HepG2 (cell line): ENCODE measurements around the gene RARS1. TPM values are rescaled to one million over a fixed set of nuclear protein-coding genes. Genes with fewer than 3 reads are reported as not detected.

Source experiments
- ATAC-seq: fragments of 200-7000 bp; cut with Tn5 transposase; 3 replicates; pipeline ENCODE4 v1.9.1; 2020; ENCODE audit warnings: mild to moderate bottlenecking, moderate library complexity
- BruUV-seq: library from RNA; stranded (reverse); fragments of 400-500 nt; replicated peaks from 2 replicates; lab custom pipeline; 2021; lab: Mats Ljungman, UMichigan
- CTCF ChIA-PET: fragments of 300-600 bp; formaldehyde crosslinking; extraction: SDS; loops from one replicate; lab custom pipeline; 2021; ENCODE audit warnings: low total read pairs, inconsistent platforms, low intra/inter-chr PET ratio; lab: Yijun Ruan, JAX
- POLR2A ChIA-PET: fragments of 350-600 bp; sonication (Branson Sonifier 250); formaldehyde crosslinking; loops from one replicate; lab custom pipeline; 2020; ENCODE audit warnings: antibody characterized with exemption, inconsistent platforms; lab: Yijun Ruan, JAX
- DNase-seq: peaks from one replicate; pipeline ENCODE4 v3.0.0-alpha.2; 2015; ENCODE audit warnings: low spot score
- FAIRE-seq: peaks from 3 replicates; lab custom pipeline; 2011; peaks lifted over from hg19 to GRCh38; lab: Jason Lieb, UNC
- H2AFZ ChIP-seq: one replicate; pipeline ENCODE4 v1.6.1; 2011; ENCODE audit warnings: low read length, inconsistent platforms
- H3K27ac ChIP-seq: fragments of 300-600 bp; 3 replicates; pipeline ENCODE4 v1.8.0; 2011; ENCODE audit warnings: mixed run types, mild to moderate bottlenecking, mixed read lengths, low read length, inconsistent platforms; ENCODE audit not compliant: insufficient read depth; ENCODE audit errors: extremely low read length
- H3K27me3 ChIP-seq, 2 experiments: fragments of 200-600 bp in 1 of 2; 2 replicates in 1 of 2; 3 replicates in 1 of 2; pipeline versions ENCODE4 v1.6.0 to v1.8.0; 2011; ENCODE audit warnings: low read length in 2 of 2, mild to moderate bottlenecking in 2 of 2, moderate library complexity in 2 of 2, inconsistent platforms in 1 of 2; ENCODE audit not compliant: insufficient read depth in 2 of 2, control insufficient read depth in 1 of 2
- H3K36me3 ChIP-seq, 2 experiments: fragments of 200-600 bp in 1 of 2; replicated peaks in 1 of 2; 2 replicates in 1 of 2; 3 replicates in 1 of 2; pipeline versions ENCODE4 v1.5.1 to v1.8.0; 2011; ENCODE audit warnings: low read length in 2 of 2, inconsistent platforms in 1 of 2; ENCODE audit not compliant: insufficient read depth in 2 of 2, control insufficient read depth in 1 of 2
- H3K4me1 ChIP-seq: 2 replicates; pipeline ENCODE4 v1.5.1; 2012; ENCODE audit warnings: low read length, inconsistent platforms; ENCODE audit not compliant: insufficient read depth
- H3K4me2 ChIP-seq: 2 replicates; pipeline ENCODE4 v1.6.0; 2011; ENCODE audit warnings: low read depth, low read length, inconsistent platforms
- H3K4me3 ChIP-seq, 3 experiments: fragments of 200-600 bp in 1 of 3; sonication (generic), shearing (Covaris generic) in 1 of 3; replicated peaks in 1 of 3; 2 replicates each; pipeline ENCODE4 v1.5.1; 2011 to 2016; ENCODE audit warnings: low read length in 3 of 3, inconsistent platforms in 2 of 3, low read depth in 2 of 3, mild to moderate bottlenecking in 2 of 3, control low read depth in 1 of 3, mixed read lengths in 1 of 3; ENCODE audit not compliant: insufficient read depth in 1 of 3
- H3K79me2 ChIP-seq: one replicate; pipeline ENCODE4 v1.6.1; 2011; ENCODE audit warnings: low read length, inconsistent platforms; ENCODE audit not compliant: insufficient read depth
- H3K9ac ChIP-seq: 2 replicates; pipeline ENCODE4 v1.6.0; 2011; ENCODE audit warnings: mild to moderate bottlenecking, low read depth, low read length, inconsistent platforms; ENCODE audit not compliant: insufficient read depth
- H3K9me3 ChIP-seq: 2 replicates; pipeline ENCODE4 v1.5.1; 2012; ENCODE audit warnings: mild to moderate bottlenecking, low read length
- H4K20me1 ChIP-seq: 2 replicates; pipeline ENCODE4 v1.6.0; 2011; ENCODE audit warnings: inconsistent platforms, mild to moderate bottlenecking, low read length, moderate library complexity; ENCODE audit not compliant: insufficient read depth
- ARHGAP35 ChIP-seq: sonication (generic); formaldehyde crosslinking; IDR thresholded peaks from 2 replicates; pipeline ENCODE4 v1.9.0; 2022; ENCODE audit warnings: mild to moderate bottlenecking, inconsistent platforms, moderate library complexity, missing genetic modification reagents, borderline replicate concordance
- CC2D1A ChIP-seq: sonication (generic); formaldehyde crosslinking; IDR thresholded peaks from 2 replicates; pipeline ENCODE4 v1.8.1; 2023; ENCODE audit warnings: mild to moderate bottlenecking, missing genetic modification reagents
- CREM ChIP-seq, 2 experiments: sonication (generic) in 1 of 2; formaldehyde crosslinking in 1 of 2; IDR thresholded peaks; 2 replicates each; pipeline versions ENCODE4 v1.4.0 to v1.6.1; 2016 to 2020; ENCODE audit warnings: antibody characterized with exemption in 1 of 2, mild to moderate bottlenecking in 1 of 2, missing genetic modification reagents in 1 of 2
- EEA1 ChIP-seq: sonication (generic); formaldehyde crosslinking; IDR thresholded peaks from 2 replicates; pipeline ENCODE4 v1.5.1; 2020; ENCODE audit warnings: mild to moderate bottlenecking, missing genetic modification reagents, borderline replicate concordance
- GTF3A ChIP-seq: sonication (generic); formaldehyde crosslinking; conservative IDR thresholded peaks from 2 replicates; pipeline ENCODE4 v1.4.0; 2020; ENCODE audit warnings: mild to moderate bottlenecking, missing genetic modification reagents
- LBX2 ChIP-seq: sonication (generic); formaldehyde crosslinking; IDR thresholded peaks from 2 replicates; pipeline ENCODE4 v1.5.0; 2020; ENCODE audit warnings: missing genetic modification reagents, mild to moderate bottlenecking, borderline replicate concordance
- SMARCE1 ChIP-seq: fragments of 450-650 bp; IDR thresholded peaks from 2 replicates; pipeline ENCODE4 v1.6.1; 2017; ENCODE audit warnings: borderline replicate concordance
- SP2 ChIP-seq: sonication (generic); formaldehyde crosslinking; IDR thresholded peaks from 2 replicates; pipeline ENCODE4 v1.5.1; 2020; ENCODE audit warnings: mild to moderate bottlenecking, missing genetic modification reagents
- SRSF1 ChIP-seq: fragments of 200-400 bp; formaldehyde crosslinking; optimal IDR thresholded peaks from 2 replicates; pipeline ENCODE3; 2017; ENCODE audit warnings: mild to moderate bottlenecking, low read depth, low read length, moderate library complexity
- SRY ChIP-seq: sonication (generic); formaldehyde crosslinking; IDR thresholded peaks from 2 replicates; pipeline ENCODE4 v1.8.0; 2022; ENCODE audit warnings: mild to moderate bottlenecking, missing genetic modification reagents
- ZBTB8A ChIP-seq: sonication (generic); formaldehyde crosslinking; IDR thresholded peaks from 2 replicates; pipeline ENCODE4 v1.4.0; 2020; ENCODE audit warnings: mild to moderate bottlenecking, low read depth, missing genetic modification reagents, borderline replicate concordance
- ZNF225 ChIP-seq: sonication (generic); formaldehyde crosslinking; IDR thresholded peaks from 2 replicates; pipeline ENCODE4 v1.4.0; 2020; ENCODE audit warnings: mild to moderate bottlenecking, missing genetic modification reagents
- ZNF251 ChIP-seq: sonication (generic); formaldehyde crosslinking; IDR thresholded peaks from 2 replicates; pipeline ENCODE4 v1.9.0; 2021; ENCODE audit warnings: mild to moderate bottlenecking, missing genetic modification reagents
- ZNF577 ChIP-seq: sonication (generic); formaldehyde crosslinking; IDR thresholded peaks from 2 replicates; pipeline ENCODE4 v1.4.0; 2020; ENCODE audit warnings: mild to moderate bottlenecking, low read depth, missing genetic modification reagents, borderline replicate concordance
- WGBS: methylation state at CpG from one replicate; pipeline ENCODE4 v1.1.6; 2017; ENCODE audit warnings: low lambda C conversion rate; 5-methylcytosine and 5-hydroxymethylcytosine counted together
- in situ Hi-C: cut with HindIII; loops from 2 replicates; pipeline ENCODE4 v1.10.0; 2017; ENCODE audit warnings: low pct_unique_long_range_greater_than_20kb; ENCODE audit not compliant: extremely low pct_ligation_motif_present
- intact Hi-C: fragments of 100-400 bp; cut with micrococcal nuclease; formaldehyde crosslinking; loops from one replicate; pipeline ENCODE4 v1.10.0; 2022; ENCODE audit not compliant: unreplicated experiment
- polyA plus RNA-seq, 8 experiments: library from polyadenylated mRNA; depleted of rRNA in 3 of 8; stranded (reverse) in 7 of 8; unstranded in 1 of 8; fragments of >200 nt; fragmentation: Illumina TruSeq in 4 of 8; extraction: Trizol in 4 of 8; gene quantifications; 2 replicates each; pipeline versions ENCODE4 v1.2.1 to v1.2.3, GENCODE V29; 2011 to 2016; ENCODE audit warnings: low read depth in 4 of 8, missing spikeins in 1 of 8, mixed read lengths in 1 of 8; ENCODE audit not compliant: insufficient read depth in 1 of 8
- total RNA-seq, 5 experiments: library from RNA; depleted of rRNA; stranded (reverse); fragments of >200 nt; fragmentation: Illumina TruSeq; extraction: Trizol; gene quantifications; 2 replicates each; pipeline ENCODE4 v1.2.3, GENCODE V29; 2016; ENCODE audit warnings: low read depth in 1 of 5
- TF ChIP-seq, protein P1 (sequence below): sonication (generic); formaldehyde crosslinking; IDR thresholded peaks from 2 replicates; pipeline ENCODE4 v1.4.0; 2020; ENCODE audit warnings: missing genetic modification reagents
- TF ChIP-seq, protein P2 (sequence below): sonication (generic); formaldehyde crosslinking; IDR thresholded peaks from 2 replicates; pipeline ENCODE4 v1.8.0; 2023; ENCODE audit warnings: mild to moderate bottlenecking, missing genetic modification reagents
- TF ChIP-seq, protein P3 (sequence below): sonication (generic); formaldehyde crosslinking; IDR thresholded peaks from 2 replicates; pipeline ENCODE4 v1.4.0; 2020; ENCODE audit warnings: missing genetic modification reagents
- TF ChIP-seq, protein P4 (sequence below): sonication (generic); formaldehyde crosslinking; IDR thresholded peaks from 2 replicates; pipeline ENCODE4 v1.8.0; 2022; ENCODE audit warnings: missing genetic modification reagents, mild to moderate bottlenecking, inconsistent platforms, borderline replicate concordance

Gene RARS1
- total and polyA plus RNA-seq, 2 of the 13 experiments (the other 11 are each of a cell fraction or from before 2014, with no cell fraction given): 54.6 to 170 TPM

DNA sequence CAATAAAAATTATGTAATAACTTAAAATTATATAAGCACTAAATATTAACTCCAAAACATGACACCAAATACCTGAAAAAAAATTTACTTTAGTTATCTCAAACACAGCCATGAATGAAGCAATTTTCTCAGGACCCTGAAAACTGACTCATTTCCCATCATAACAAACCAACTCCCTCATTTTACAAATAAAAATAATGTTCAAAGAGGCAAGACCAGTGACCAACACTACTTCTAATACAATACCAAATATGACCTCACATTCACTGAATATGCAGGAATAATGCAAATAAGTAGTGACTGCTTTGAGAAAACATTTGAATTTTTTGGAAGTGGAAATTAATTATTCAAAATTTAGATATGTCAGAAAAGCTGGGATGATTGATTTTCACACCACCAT, 64.4 kb downstream of the RARS1 start (continued):
- TF ChIP-seq ZBTB8A (CRISPR knock-in tag) (no peak), CREM (IDR thresholded peaks at IDR 0.05) (no peak), CREM (CRISPR knock-in tag; IDR thresholded peaks at IDR 0.05) (no peak)
- TF ChIP-seq, protein P1, sequence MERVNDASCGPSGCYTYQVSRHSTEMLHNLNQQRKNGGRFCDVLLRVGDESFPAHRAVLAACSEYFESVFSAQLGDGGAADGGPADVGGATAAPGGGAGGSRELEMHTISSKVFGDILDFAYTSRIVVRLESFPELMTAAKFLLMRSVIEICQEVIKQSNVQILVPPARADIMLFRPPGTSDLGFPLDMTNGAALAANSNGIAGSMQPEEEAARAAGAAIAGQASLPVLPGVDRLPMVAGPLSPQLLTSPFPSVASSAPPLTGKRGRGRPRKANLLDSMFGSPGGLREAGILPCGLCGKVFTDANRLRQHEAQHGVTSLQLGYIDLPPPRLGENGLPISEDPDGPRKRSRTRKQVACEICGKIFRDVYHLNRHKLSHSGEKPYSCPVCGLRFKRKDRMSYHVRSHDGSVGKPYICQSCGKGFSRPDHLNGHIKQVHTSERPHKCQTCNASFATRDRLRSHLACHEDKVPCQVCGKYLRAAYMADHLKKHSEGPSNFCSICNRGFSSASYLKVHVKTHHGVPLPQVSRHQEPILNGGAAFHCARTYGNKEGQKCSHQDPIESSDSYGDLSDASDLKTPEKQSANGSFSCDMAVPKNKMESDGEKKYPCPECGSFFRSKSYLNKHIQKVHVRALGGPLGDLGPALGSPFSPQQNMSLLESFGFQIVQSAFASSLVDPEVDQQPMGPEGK: no peak

DNA sequence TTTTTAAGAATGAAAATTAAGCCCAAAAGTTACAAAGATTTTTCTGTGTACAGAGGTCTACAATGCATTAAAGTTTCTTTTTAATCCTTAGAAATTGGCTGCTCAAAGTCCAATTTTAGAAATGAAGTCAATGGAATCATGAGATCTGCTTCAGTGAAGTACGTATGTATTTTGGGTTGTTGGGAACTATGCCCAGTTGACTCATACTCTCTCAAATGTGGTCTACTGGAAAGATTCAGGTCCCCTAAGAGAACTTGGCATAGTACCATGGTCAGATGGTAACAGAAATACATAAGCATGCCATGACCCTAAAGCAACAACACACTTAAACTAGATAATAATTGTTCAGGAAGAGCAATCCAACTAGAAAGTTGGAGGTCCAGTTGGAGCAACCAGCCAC, 65.9 kb downstream of the RARS1 start:
- ChIA-PET CTCF (no interaction called here), POLR2A (no interaction called here)
- no TSS peak for BruUV-seq
- H3K79me2 ChIP-seq: peaks cover 4% of the 10 kb centered on the region
- H3K27me3 ChIP-seq: no peaks in the 10 kb centered on the region
- H3K27ac ChIP-seq: no peak overlapping the region
- H4K20me1 ChIP-seq: peaks cover 14% of the 10 kb centered on the region
- WGBS: 100% methylated on average over 1 of the region's 1 CpG
- intact Hi-C loops (no loop called here), in situ Hi-C loops (no loop called here)
- no peaks in the 10 kb centered on the region for H3K9me3 ChIP-seq
- H3K4me2 ChIP-seq: no peak overlapping the region
- no peak overlapping the region for H3K4me3 ChIP-seq
- DNase-seq (no peak), FAIRE-seq (no peak), ATAC-seq (no peak)
- no peaks in the 10 kb centered on the region for H3K4me1 ChIP-seq
- no peak overlapping the region for H3K9ac ChIP-seq
- H2AFZ ChIP-seq: no peak overlapping the region
- H3K36me3 ChIP-seq: peaks cover 13 to 54% of the 10 kb centered on the region in 2 experiments; a peak in 4 of 5 replicates
- TF ChIP-seq, protein P2, sequence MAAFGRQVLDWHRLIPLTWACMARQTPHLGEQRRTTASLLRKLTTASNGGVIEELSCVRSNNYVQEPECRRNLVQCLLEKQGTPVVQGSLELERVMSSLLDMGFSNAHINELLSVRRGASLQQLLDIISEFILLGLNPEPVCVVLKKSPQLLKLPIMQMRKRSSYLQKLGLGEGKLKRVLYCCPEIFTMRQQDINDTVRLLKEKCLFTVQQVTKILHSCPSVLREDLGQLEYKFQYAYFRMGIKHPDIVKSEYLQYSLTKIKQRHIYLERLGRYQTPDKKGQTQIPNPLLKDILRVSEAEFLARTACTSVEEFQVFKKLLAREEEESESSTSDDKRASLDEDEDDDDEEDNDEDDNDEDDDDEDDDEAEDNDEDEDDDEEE (CRISPR knock-in tag): no peak
- TF ChIP-seq ZNF577 (no peak), GTF3A (CRISPR knock-in tag) (no peak), ARHGAP35 (CRISPR knock-in tag) (no peak), SP2 (no peak), ZNF251 (CRISPR knock-in tag) (no peak), SMARCE1 (no peak), SRY (CRISPR knock-in tag) (no peak), EEA1 (CRISPR knock-in tag) (no peak), CC2D1A (CRISPR knock-in tag) (no peak), LBX2 (CRISPR knock-in tag) (no peak), ZNF225 (CRISPR knock-in tag) (no peak), SRSF1 (no peak)
- TF ChIP-seq, protein P3, sequence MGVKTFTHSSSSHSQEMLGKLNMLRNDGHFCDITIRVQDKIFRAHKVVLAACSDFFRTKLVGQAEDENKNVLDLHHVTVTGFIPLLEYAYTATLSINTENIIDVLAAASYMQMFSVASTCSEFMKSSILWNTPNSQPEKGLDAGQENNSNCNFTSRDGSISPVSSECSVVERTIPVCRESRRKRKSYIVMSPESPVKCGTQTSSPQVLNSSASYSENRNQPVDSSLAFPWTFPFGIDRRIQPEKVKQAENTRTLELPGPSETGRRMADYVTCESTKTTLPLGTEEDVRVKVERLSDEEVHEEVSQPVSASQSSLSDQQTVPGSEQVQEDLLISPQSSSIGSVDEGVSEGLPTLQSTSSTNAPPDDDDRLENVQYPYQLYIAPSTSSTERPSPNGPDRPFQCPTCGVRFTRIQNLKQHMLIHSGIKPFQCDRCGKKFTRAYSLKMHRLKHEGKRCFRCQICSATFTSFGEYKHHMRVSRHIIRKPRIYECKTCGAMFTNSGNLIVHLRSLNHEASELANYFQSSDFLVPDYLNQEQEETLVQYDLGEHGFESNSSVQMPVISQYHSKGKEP (CRISPR knock-in tag): no peak
- TF ChIP-seq, protein P4, sequence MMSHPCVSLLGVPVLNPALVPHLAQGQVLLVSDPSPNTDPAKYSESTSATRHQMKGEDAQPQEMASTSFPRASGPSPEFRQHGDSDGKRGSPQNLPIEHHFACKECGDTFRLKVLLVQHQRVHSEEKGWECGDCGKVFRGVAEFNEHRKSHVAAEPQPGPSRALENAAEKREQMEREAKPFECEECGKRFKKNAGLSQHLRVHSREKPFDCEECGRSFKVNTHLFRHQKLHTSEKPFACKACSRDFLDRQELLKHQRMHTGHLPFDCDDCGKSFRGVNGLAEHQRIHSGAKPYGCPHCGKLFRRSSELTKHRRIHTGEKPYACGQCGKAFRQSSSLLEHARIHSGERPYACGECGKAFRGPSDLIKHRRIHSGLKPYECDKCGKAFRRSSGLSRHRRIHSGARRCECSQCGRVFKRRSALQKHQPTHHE: no peak
